ENCODE results near the gene TMEM219.
"Not testable (repeated sequence)": the region's sequence is repeated elsewhere in the genome, so short reads cannot be mapped to it uniquely, and the experiment has no call there.

Gene TMEM219

GRCh38 chr16:29961479-29962343 is at the start of gene TMEM219:
TMEM219 (plus strand) TSS chr16:29962079; CDS start chr16:29963144, 1,065 bp downstream.
- DNase-seq (ENCODE audit: low spot score): peak; percentile 99

- DNase-seq (ENCODE audit: low spot score): no peak
These were observed 49.8 kb upstream of the TMEM219 start for GRCh38 chr16:29912087-29912486.

GRCh38 chr16:29913514-29913913 is 48.4 kb upstream of the TMEM219 start:
- no peak for DNase-seq (ENCODE audit: low spot score)

GRCh38 chr16:29915590-29916247 is 46.2 kb upstream of the TMEM219 start:
- DNase-seq (ENCODE audit: low spot score): no peak

GRCh38 chr16:29916979-29917378 is 44.9 kb upstream of the TMEM219 start:
- DNase-seq (ENCODE audit: low spot score): no peak

GRCh38 chr16:29920288-29921033 is 41.4 kb upstream of the TMEM219 start:
- DNase-seq (ENCODE audit: low spot score): no peak

- no peak for DNase-seq (ENCODE audit: low spot score)
These were observed 40.9 kb upstream of the TMEM219 start for GRCh38 chr16:29921034-29921385.

- DNase-seq (ENCODE audit: low spot score): no peak
These were observed 39.6 kb upstream of the TMEM219 start for GRCh38 chr16:29922326-29922725.

GRCh38 chr16:29922986-29923501 is 38.8 kb upstream of the TMEM219 start:
- DNase-seq (ENCODE audit: low spot score): no peak

- peak; percentile 28 for DNase-seq (ENCODE audit: low spot score)
These were observed 36.6 kb upstream of the TMEM219 start for GRCh38 chr16:29925105-29925756.

- DNase-seq (ENCODE audit: low spot score): peak; percentile 100
These were observed 35.8 kb upstream of the TMEM219 start, which contains the start of gene KCTD13 for GRCh38 chr16:29925781-29926710. KCTD13 (minus strand) TSS chr16:29926226; CDS start chr16:29926033, 193 bp downstream.

- peak; percentile 58 for DNase-seq (ENCODE audit: low spot score)
These were observed 35.2 kb upstream of the TMEM219 start for GRCh38 chr16:29926711-29927052.

GRCh38 chr16:29927070-29927905 is 34.6 kb upstream of the TMEM219 start:
- DNase-seq (ENCODE audit: low spot score): peak; percentile 17

GRCh38 chr16:29931750-29932149 is 30.1 kb upstream of the TMEM219 start:
- not testable (repeated sequence) for DNase-seq (ENCODE audit: low spot score)

- DNase-seq (ENCODE audit: low spot score): no peak
These were observed 21.2 kb upstream of the TMEM219 start for GRCh38 chr16:29940656-29941055.

GRCh38 chr16:29943846-29944799 is 17.8 kb upstream of the TMEM219 start:
- peak; percentile 91 for DNase-seq (ENCODE audit: low spot score)

- DNase-seq (ENCODE audit: low spot score): no peak
These were observed 14.0 kb upstream of the TMEM219 start for GRCh38 chr16:29947897-29948296.

GRCh38 chr16:29950806-29951461 is 10.9 kb upstream of the TMEM219 start:
- DNase-seq (ENCODE audit: low spot score): no peak

Data from AG20443 (cell line).